Activated CD4-positive, CD25-positive, alpha-beta regulatory T cell treated with anti-CD3 and anti-CD28 coated beads, Interleukin-2, amount 50 U/mL, for 72 hours (primary cell): ENCODE measurements around the gene NEURL1.
"Not testable (repeated sequence)": the region's sequence is repeated elsewhere in the genome, so short reads cannot be mapped to it uniquely, and the experiment has no call there.

Source experiments
- DNase-seq: peaks from one replicate; pipeline ENCODE4 v3.0.0; 2021

NEURL1 gene

DNA sequence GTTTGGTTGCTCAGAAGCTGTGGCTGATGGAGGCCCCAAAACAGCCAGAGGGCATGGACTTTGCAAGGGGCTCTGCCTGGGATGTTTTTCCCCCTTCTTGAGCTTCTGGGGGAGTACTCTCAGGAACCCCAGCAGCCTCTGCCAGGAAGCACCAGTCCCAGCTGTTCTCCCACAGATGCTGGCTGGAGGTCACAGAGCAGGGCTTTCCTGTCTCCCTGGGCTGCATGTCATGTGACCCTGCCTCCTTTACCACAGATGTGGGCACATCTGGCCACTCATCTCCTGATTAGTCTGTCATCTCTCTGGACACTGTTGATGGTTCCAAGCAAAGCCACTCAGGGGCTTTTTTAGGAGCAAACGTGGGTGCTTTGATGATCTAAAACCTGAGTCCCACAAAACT is 136.7 kb downstream of the NEURL1 start:
- no peak for DNase-seq

DNA sequence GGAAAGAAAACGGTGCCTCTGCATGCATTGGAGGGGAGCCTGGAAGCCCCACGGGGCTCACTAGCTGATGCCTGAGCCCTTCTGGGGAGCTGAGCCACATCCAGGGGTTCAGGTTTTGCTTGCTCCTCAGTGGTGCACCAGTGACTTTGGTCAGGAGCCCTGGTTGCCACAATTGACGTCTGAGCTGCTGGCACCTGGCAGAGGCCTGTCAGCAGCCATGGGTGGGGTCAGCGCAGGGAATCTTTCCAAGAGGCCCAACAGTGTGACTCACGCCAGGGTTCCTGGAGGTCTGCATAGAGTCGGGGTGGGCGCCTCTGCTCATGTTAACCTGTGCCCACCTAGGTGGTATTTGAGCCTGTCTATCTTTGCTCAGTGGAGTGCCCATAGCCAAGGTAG is 138.7 kb downstream of the NEURL1 start:
- DNase-seq = no peak

DNA sequence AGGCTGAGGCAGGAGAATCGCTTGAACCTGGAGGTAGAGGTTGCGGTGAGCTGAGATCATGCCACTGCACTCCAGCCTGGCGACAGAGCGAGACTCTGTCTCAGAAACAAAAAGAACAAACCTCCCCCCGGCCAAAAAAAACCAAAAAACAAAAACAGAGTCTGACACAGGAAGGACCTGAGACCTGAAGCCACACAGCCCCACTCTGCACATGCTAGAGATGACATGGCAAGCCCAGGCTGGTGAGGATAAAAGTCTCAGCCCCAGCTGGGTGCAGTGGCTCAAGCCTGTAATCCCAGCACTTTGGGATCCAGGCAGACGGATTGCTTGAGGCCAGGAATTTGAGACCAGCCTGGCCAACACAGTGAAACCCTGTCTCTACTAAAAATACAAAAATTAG is 139.4 kb downstream of the NEURL1 start:
- DNase-seq = not testable (repeated sequence)

DNA sequence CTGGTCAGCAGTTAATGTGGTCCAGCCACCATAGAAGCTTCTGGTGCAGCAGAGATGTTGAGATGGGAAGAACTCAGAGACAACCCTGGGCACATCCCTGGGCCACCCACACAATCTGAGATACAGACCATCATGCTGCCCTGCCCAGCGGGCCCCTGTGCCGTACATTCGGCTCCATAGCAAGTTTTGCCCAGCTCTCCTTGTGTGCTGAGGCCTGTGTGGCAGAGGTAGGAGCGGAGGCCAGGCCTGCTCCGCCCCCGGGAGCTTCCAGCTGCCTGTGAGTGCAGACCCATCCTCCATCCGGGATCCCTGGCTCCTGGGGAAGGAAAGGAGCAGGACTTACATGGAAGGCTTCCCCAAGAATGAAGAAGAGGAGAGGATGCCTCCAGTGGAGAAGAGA is 140.3 kb downstream of the NEURL1 start:
- DNase-seq = no peak

DNA sequence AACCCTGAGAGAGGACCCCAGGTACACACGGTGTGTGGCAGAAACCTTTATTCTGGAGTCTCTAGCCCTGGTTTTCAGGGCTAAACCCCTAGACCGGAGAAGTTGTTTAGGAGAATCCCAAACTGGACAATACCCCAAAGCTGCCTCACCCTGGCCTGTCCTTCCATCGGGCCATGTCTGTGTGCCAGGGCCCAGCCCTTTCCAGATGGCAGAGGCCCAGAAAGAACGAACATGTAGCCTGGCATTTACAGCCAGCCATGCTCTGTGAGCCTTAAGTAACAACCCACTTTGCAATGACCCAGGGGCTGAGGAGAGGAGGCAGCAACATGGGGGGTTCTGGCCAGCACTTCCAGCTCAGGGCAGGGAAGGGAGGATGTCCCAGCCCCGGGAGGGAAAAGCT is 142.1 kb downstream of the NEURL1 start:
- DNase-seq = no peak

DNA sequence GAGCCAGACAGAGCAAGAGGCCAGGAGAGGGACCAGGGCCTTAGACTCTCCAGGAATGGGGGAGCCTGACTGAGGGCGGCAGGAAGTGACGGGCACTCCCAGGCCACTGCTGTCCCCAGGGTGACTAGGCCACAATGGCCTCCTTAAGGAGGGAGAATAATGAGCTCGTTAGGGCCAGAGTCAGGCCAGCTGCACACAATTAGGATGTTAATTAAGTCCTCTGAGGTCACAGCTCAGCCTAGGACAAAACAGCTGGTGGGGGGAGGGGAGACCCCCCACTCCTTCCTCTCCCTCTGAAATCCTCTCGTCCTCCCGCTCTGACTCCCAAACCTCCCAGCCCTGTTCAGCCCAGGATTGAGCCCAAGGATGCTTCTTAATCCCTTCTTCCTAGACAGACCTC is 143.0 kb downstream of the NEURL1 start:
- DNase-seq = no peak

DNA sequence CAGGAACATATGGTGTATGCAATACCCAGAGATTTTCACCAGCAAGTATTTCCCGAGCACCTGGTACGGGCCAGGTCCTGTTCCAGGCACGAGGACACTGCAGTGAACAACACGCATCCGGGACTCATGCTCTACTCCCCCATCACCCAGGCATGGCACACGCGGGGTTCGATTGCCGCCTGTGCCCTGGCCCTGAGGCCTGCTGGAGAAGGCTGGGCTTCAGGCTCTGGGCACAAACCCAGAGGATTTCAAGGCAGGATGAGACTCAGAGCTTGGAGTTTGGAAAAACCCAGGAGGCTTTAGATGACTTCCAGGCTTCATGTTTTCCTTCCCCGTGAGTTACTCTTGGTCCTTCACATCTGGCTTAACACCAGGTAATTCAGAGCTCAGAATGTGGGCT is 143.5 kb downstream of the NEURL1 start:
- DNase-seq = no peak

DNA sequence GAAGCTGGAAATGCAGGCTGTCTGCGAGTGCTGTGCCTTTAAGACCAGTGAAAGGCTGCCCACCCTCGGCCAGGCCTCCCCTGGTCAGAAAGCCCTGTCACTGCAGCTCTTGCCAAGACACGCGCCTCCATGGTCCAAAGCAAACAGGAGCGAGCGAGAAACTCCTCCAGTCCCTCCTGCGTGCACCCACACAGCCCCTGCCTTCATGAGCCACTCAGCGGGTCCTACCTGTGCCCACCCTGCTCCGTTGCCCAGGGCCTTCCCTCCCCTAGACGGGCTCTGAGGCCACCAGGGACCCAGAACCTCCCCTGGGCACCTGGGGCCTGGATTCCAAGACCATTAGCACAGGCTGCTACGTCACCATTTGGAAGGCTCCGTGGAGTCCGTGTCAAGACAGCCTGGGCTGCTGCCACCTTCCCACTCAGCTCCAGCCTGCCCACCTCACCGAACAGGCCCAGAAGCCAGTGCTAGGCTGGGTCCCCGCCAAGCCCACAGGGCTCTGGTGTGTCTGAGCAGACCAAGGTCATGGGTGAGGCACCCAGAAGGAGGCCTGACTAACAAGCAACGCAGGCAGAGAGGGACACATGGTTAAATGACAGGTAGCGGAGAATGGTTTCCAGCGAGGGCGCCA is 144.5 kb downstream of the NEURL1 start:
- no peak for DNase-seq

DNA sequence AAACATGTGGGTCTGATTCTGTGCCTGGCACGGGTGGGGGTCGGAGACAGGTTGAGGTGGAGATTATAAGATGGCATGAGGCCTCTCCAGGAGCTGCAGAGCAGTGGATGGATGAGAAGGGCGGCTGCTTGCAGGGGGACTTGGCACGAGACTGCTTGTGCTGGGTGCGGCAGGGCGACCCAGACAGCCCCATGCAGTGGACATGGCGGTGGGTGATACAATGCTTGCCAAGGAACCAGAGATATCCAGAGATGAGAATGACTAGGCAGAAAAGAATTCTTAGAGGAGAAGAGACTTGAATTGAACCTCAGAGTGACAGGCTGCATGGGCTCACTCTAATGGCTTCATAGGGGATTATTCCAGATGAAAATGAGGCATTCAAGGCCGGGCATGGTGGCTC is 145.4 kb downstream of the NEURL1 start:
- DNase-seq = no peak

DNA sequence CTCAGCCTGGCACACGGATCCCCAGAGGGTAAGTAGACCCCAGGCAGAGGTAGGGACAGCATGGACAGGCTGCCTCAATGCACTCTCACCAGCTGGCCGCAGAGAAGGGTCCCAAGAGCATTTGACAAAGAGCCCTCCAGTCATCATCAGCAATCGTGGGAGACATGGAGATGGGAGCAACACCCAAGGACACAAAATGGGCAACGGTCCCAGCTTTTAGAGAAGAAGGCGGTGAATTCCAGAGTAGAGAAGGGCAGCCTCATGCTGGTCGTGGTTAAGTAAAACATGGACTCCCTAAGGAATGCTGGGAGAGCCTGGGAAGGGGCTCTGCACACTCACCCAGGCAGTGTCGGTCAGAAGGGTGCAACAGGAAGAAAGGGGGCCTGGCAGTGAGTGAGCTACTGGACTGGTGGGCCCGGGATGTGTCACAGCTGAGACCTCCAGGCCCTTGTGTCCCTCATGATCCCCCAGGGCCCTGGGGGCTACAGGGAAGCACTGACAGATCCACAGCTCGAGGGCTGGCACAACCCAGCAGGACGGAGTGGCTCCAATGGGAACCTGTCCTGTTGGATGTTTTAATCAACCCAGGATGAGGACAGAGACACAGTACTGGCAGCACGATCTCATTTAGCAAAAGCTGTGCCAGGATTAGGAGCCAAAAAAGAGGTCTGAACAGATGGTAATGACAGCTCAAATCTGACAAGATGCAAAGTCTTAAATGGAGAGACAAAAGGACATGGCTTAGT is 147.1 kb downstream of the NEURL1 start:
- no peak for DNase-seq

DNA sequence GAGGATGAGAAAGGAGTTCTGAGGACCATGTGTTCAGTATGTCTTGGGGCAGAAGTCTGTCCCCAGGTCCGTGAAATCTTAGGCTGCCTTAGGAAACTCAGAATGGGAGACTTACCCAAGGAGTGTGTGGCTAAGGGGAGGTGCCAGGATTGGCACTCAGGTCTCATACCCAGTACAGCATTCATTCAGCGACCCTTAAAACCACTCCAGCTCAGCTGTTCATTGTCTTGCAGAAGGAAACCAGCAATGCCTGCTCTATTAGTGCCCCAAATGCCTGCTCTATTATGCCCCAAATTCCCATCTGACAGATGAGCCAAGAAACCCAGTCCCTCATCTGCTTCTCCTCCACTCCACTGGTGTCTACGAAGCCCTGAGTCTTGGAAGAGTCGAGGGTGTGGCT is 147.8 kb downstream of the NEURL1 start:
- no peak for DNase-seq
